Chondrocyte (in vitro differentiated cells): ENCODE results near the gene CTNNBIP1. TPM values are rescaled to one million over a fixed set of nuclear protein-coding genes. Genes with fewer than 3 reads are reported as not detected.
A peak's percentile ranks its signal among the peaks of the same experiment; 100 is the strongest.

Source experiments
- DNase-seq: peaks from one replicate; pipeline ENCODE4 v3.0.0; 2021; ENCODE audit warnings: mixed read lengths, low spot score
- H3K27ac Mint-ChIP-seq: one replicate; pipeline ENCODE4 v1.8.0; 2021; ENCODE audit warnings: mild to moderate bottlenecking, moderate library complexity, mixed read lengths; ENCODE audit not compliant: unreplicated experiment
- H3K27me3 Mint-ChIP-seq: 2 replicates; pipeline ENCODE4 v1.8.0; 2021; ENCODE audit warnings: low read depth, mixed read lengths
- H3K36me3 Mint-ChIP-seq: 2 replicates; pipeline ENCODE4 v1.8.0; 2021; ENCODE audit warnings: low read depth, mixed read lengths
- H3K4me1 Mint-ChIP-seq: 2 replicates; pipeline ENCODE4 v1.8.0; 2021; ENCODE audit warnings: low read depth, mild to moderate bottlenecking, mixed read lengths
- H3K4me3 Mint-ChIP-seq: one replicate; pipeline ENCODE4 v1.8.0; 2021; ENCODE audit warnings: mild to moderate bottlenecking, moderate library complexity, mixed read lengths; ENCODE audit not compliant: unreplicated experiment
- H3K9me3 Mint-ChIP-seq: 2 replicates; pipeline ENCODE4 v1.8.0; 2021; ENCODE audit warnings: low read depth, mixed read lengths
- CTCF ChIP-seq: fragments of 200-600 bp; sonication (generic); IDR thresholded peaks from 2 replicates; pipeline ENCODE4 v1.5.0; 2021; ENCODE audit warnings: antibody characterized with exemption, mild to moderate bottlenecking, moderate library complexity
- total RNA-seq: library from RNA; stranded (reverse); gene quantifications from 3 replicates; pipeline ENCODE4 v1.2.1, GENCODE V29; 2021

CTNNBIP1 gene
- total RNA-seq, 1 donor from 2014 or later = 26.2 TPM

- TF ChIP-seq CTCF = peak; percentile 60
- H3K27ac Mint-ChIP-seq = no peak overlapping the region
Observed at GRCh38 chr1:9827558-9828185, 82.4 kb downstream of the CTNNBIP1 start.

GRCh38 chr1:9826616-9827015 is 83.5 kb downstream of the CTNNBIP1 start:
- no peak overlapping the region for H3K4me3 Mint-ChIP-seq
- H3K27ac Mint-ChIP-seq = no peak overlapping the region
- peaks cover 31% of the 10 kb centered on the region for H3K4me1 Mint-ChIP-seq
- H3K36me3 Mint-ChIP-seq = no peaks in the 10 kb centered on the region
- no peak for TF ChIP-seq CTCF
- no peaks in the 10 kb centered on the region for H3K9me3 Mint-ChIP-seq
- no peaks in the 10 kb centered on the region for H3K27me3 Mint-ChIP-seq
- peak; percentile 20 for DNase-seq

More at GRCh38 chr1:9827558-9828185, 82.4 kb downstream of the CTNNBIP1 start:
- Mint-ChIP-seq H3K9me3 (no peaks in the 10 kb centered on the region), H3K27me3 (no peaks in the 10 kb centered on the region), H3K4me1 (peaks cover 21% of the 10 kb centered on the region), H3K4me3 (no peak overlapping the region), H3K36me3 (no peaks in the 10 kb centered on the region)
- peak; percentile 87 for DNase-seq

- Mint-ChIP-seq H3K4me1 (peaks cover 31% of the 10 kb centered on the region), H3K27ac (no peak overlapping the region), H3K9me3 (no peaks in the 10 kb centered on the region), H3K27me3 (no peaks in the 10 kb centered on the region), H3K36me3 (no peaks in the 10 kb centered on the region), H3K4me3 (no peak overlapping the region)
- no peak for TF ChIP-seq CTCF
- no peak for DNase-seq
Observed at GRCh38 chr1:9826087-9826486, 84.0 kb downstream of the CTNNBIP1 start.

- peak overlapping the region; percentile 39 for H3K4me3 Mint-ChIP-seq
- TF ChIP-seq CTCF = peak; percentile 15
- H3K27me3 Mint-ChIP-seq = no peaks in the 10 kb centered on the region
- peaks cover 35% of the 10 kb centered on the region for H3K4me1 Mint-ChIP-seq
- H3K27ac Mint-ChIP-seq = peak overlapping the region; percentile 91
- no peaks in the 10 kb centered on the region for H3K9me3 Mint-ChIP-seq
- peak; percentile 61 for DNase-seq
- H3K36me3 Mint-ChIP-seq = no peaks in the 10 kb centered on the region
Observed at GRCh38 chr1:9825093-9826074, 84.7 kb downstream of the CTNNBIP1 start.

- no peaks in the 10 kb centered on the region for H3K36me3 Mint-ChIP-seq
- H3K9me3 Mint-ChIP-seq = no peaks in the 10 kb centered on the region
- peaks cover 35% of the 10 kb centered on the region for H3K4me1 Mint-ChIP-seq
- peak overlapping the region; percentile 73 for H3K4me3 Mint-ChIP-seq
- peak overlapping the region; percentile 91 for H3K27ac Mint-ChIP-seq
- DNase-seq = peak; percentile 47
- TF ChIP-seq CTCF = no peak
- H3K27me3 Mint-ChIP-seq = no peaks in the 10 kb centered on the region
Observed at GRCh38 chr1:9824702-9825089, 85.4 kb downstream of the CTNNBIP1 start.
